Raji (cell line): ENCODE data around the gene ERBIN.

Experiments
- POLR2A ChIP-seq: IDR thresholded peaks from 2 replicates; pipeline ENCODE4 v1.6.1; 2011; ENCODE audit warnings: low read depth, low read length, control low read depth; ENCODE audit not compliant: insufficient read depth

Gene ERBIN

GRCh38 chr5:66122379-66123034 lies 196.1 kb downstream of the ERBIN start:
- no peak for TF ChIP-seq POLR2A

GRCh38 chr5:66129144-66129543 lies 202.8 kb downstream of the ERBIN start:
- TF ChIP-seq POLR2A: no peak

- no peak for TF ChIP-seq POLR2A
Measured at GRCh38 chr5:66130493-66130892, 204.1 kb downstream of the ERBIN start.
